SU-DHL-6 (cell line): ENCODE results near the gene RNF220.

ENCODE experiments used
- CTCF ChIP-seq: fragments of 200-600 bp; sonication (generic); IDR thresholded peaks from one replicate; pipeline ENCODE4 v1.5.1; 2017; ENCODE audit warnings: antibody characterized with exemption, mild to moderate bottlenecking, low read length, moderate library complexity; ENCODE audit not compliant: insufficient read depth, poor library complexity, severe bottlenecking
- EZH2phosphoT487 ChIP-seq: fragments of 200-600 bp; sonication (generic), shearing (Covaris generic); conservative IDR thresholded peaks from 2 replicates; pipeline ENCODE4 v1.6.1; 2018; ENCODE audit warnings: mild to moderate bottlenecking, antibody characterized with exemption, low read length, moderate library complexity, mixed read lengths

GRCh38 chr1:44636083-44636687 lies 231.1 kb downstream of the RNF220 start:
- no peak for TF ChIP-seq CTCF
- TF ChIP-seq EZH2phosphoT487 = no peak
